Uterus (tissue), 2 donors: ENCODE data around the gene OR4K15.

ENCODE experiments used
- CTCF ChIP-seq, 4 experiments: fragments of 200-600 bp in 2 of 4; fragments of 450-650 bp in 2 of 4; sonication (generic) in 2 of 4; IDR thresholded peaks; one replicate each; pipeline ENCODE4 v1.5.1; 2016 to 2019; ENCODE audit warnings: antibody characterized with exemption in 4 of 4, mild to moderate bottlenecking in 2 of 4, moderate library complexity in 1 of 4
- POLR2A ChIP-seq, 2 donors: fragments of 450-650 bp; IDR thresholded peaks; one replicate each; pipeline ENCODE4 v1.6.1; 2016; ENCODE audit warnings: antibody characterized with exemption in 2 of 2, mild to moderate bottlenecking in 1 of 2, moderate library complexity in 1 of 2

- TF ChIP-seq CTCF (IDR thresholded peaks at IDR 0.05) (no peak), POLR2A (IDR thresholded peaks at IDR 0.05) (no peak)
Observed at GRCh38 chr14:20002319-20002718, 26.9 kb downstream of the OR4K15 start.
